ENCODE measurements around the gene VWA3B.

- TF ChIP-seq RFX5 (IDR thresholded peaks at IDR 0.05) (no peak), POLR2A (IDR thresholded peaks at IDR 0.05; ENCODE audit: low read length) (no peak), MYC (IDR thresholded peaks at IDR 0.05; ENCODE audit: borderline replicate concordance, low read length) (no peak), USF2 (IDR thresholded peaks at IDR 0.05) (no peak), ZFP36 (IDR thresholded peaks at IDR 0.05; ENCODE audit: borderline replicate concordance, partially characterized antibody) (no peak), RCOR1 (IDR thresholded peaks at IDR 0.05; ENCODE audit: low read depth, low read length) (no peak), CTCF (IDR thresholded peaks at IDR 0.05) (no peak), REST (IDR thresholded peaks at IDR 0.05) (no peak), KDM1A (IDR thresholded peaks at IDR 0.05; ENCODE audit: low read depth) (no peak)
These were observed 62.3 kb downstream of the VWA3B start for GRCh38 chr2:98149333-98149697.
